Lung (tissue), 16 donors: ENCODE measurements around the gene IDH2. TPM values are rescaled to one million over a fixed set of nuclear protein-coding genes. Genes with fewer than 3 reads are reported as not detected.
A peak's percentile ranks its signal among the peaks of the same experiment; 100 is the strongest.
"Not testable (repeated sequence)": the region's sequence is repeated elsewhere in the genome, so short reads cannot be mapped to it uniquely, and the experiment has no call there.

Experiments
- ATAC-seq: fragments of 200-7000 bp; cut with Tn5 transposase; one replicate; pipeline ENCODE4 v1.9.1; 2020; ENCODE audit warnings: moderate number of reproducible peaks; ENCODE audit not compliant: insufficient read depth, low FRiP score
- DNase-seq, 3 donors: peaks; one replicate each; pipeline ENCODE4 v3.0.0-alpha.2; 2013 to 2017
- H3K27ac ChIP-seq, 2 donors: one replicate each; pipeline ENCODE4 v1.5.1; 2013; ENCODE audit warnings: mild to moderate bottlenecking in 2 of 2, moderate library complexity in 2 of 2, control low read depth in 1 of 2, inconsistent platforms in 1 of 2, low read depth in 1 of 2, low read length in 1 of 2
- H3K27me3 ChIP-seq, 3 donors: one replicate each; pipeline ENCODE4 v1.5.1; 2013; ENCODE audit warnings: low read length in 2 of 3; ENCODE audit not compliant: control insufficient read depth in 3 of 3, insufficient read depth in 3 of 3
- H3K36me3 ChIP-seq, 4 donors: one replicate each; pipeline ENCODE4 v1.5.1; 2013; ENCODE audit warnings: low read length in 4 of 4, mild to moderate bottlenecking in 1 of 4, moderate library complexity in 1 of 4; ENCODE audit not compliant: control insufficient read depth in 4 of 4, insufficient read depth in 4 of 4
- H3K4me1 ChIP-seq, 5 donors: one replicate each; pipeline ENCODE4 v1.5.1; 2013; ENCODE audit warnings: low read length in 5 of 5, mild to moderate bottlenecking in 2 of 5, moderate library complexity in 1 of 5; ENCODE audit not compliant: control insufficient read depth in 5 of 5, insufficient read depth in 5 of 5
- H3K4me3 ChIP-seq: one replicate; pipeline ENCODE4 v1.5.1; 2013; ENCODE audit warnings: mild to moderate bottlenecking, control low read depth, moderate library complexity
- H3K9ac ChIP-seq, 2 donors: one replicate each; pipeline ENCODE4 v1.5.1; 2013; ENCODE audit warnings: low read length in 2 of 2, control low read depth in 1 of 2; ENCODE audit not compliant: insufficient read depth in 1 of 2
- H3K9me3 ChIP-seq, 4 donors: one replicate each; pipeline ENCODE4 v1.5.1; 2013; ENCODE audit warnings: low read length in 3 of 4, mild to moderate bottlenecking in 1 of 4, moderate library complexity in 1 of 4; ENCODE audit not compliant: control insufficient read depth in 4 of 4, insufficient read depth in 3 of 4
- WGBS, 2 donors: extraction: QIAGEN DNeasy Blood & Tissue Kit; methylation state at CpG; one replicate each; pipeline ENCODE4 v1.1.7; 2013; 5-methylcytosine and 5-hydroxymethylcytosine counted together
- long read RNA-seq, 5 donors: transcript quantifications; one replicate each; lab custom pipeline, GENCODE V29; 2026
- polyA plus RNA-seq, 2 donors: library from polyadenylated mRNA; stranded (reverse); fragments of 200-250 nt; gene quantifications; one replicate each; pipeline ENCODE4 v1.2.1, GENCODE V29; 2013
- total RNA-seq, 2 donors: library from RNA; depleted of rRNA in 1 of 2; stranded (reverse); fragments of >200 nt in 1 of 2; gene quantifications; one replicate each; pipeline ENCODE4 v1.2.1, GENCODE V29; 2014 to 2021
- TF ChIP-seq, protein P1 (sequence below): IDR thresholded peaks from 2 replicates; pipeline ENCODE4 v1.5.1; 2012; ENCODE audit warnings: mild to moderate bottlenecking; ENCODE audit errors: control extremely low read depth, extremely low read depth
- donor health status: control.
- donor health status: control.
- donor health status: Bipolar disorder and iron deficiency.
- donor health status: healthy.
- donor health status: DM: yes; HTN: yes; CAD: no.

Gene IDH2
- total RNA-seq = 10 to 100 TPM; 70.8 to 85.8 TPM
- polyA plus RNA-seq = 10 to 100 TPM; 52.0 to 73.8 TPM
- long read RNA-seq, donor 1, transcript IDH2-201 (11 exons, 2,694 nt) = major isoform, 36 of 43 reads
- long read RNA-seq, donor 1, partial matches to known transcripts = 5 of 43 reads
- long read RNA-seq, donor 1, other reads (novel, unspliced or antisense) = 0 of 43 reads
- long read RNA-seq, donor 2, transcript IDH2-201 (11 exons, 2,694 nt) = major isoform, 10 of 15 reads
- long read RNA-seq, donor 2, partial matches to known transcripts = 5 of 15 reads
- long read RNA-seq, donor 2, other reads (novel, unspliced or antisense) = 0 of 15 reads
- long read RNA-seq, donor 3, transcript IDH2-201 (11 exons, 2,694 nt) = major isoform, 23 of 32 reads
- long read RNA-seq, donor 3, partial matches to known transcripts = 8 of 32 reads
- long read RNA-seq, donor 3, other reads (novel, unspliced or antisense) = 0 of 32 reads
- long read RNA-seq, donor 4, transcript IDH2-201 (11 exons, 2,694 nt) = major isoform, 10 of 10 reads
- long read RNA-seq, donor 4, partial matches to known transcripts = 0 of 10 reads
- long read RNA-seq, donor 4, other reads (novel, unspliced or antisense) = 0 of 10 reads
- long read RNA-seq, donor 5, transcript IDH2-201 (11 exons, 2,694 nt) = major isoform, 43 of 61 reads
- long read RNA-seq, donor 5, partial matches to known transcripts = 15 of 61 reads
- long read RNA-seq, donor 5, other reads (novel, unspliced or antisense) = 0 of 61 reads

DNA sequence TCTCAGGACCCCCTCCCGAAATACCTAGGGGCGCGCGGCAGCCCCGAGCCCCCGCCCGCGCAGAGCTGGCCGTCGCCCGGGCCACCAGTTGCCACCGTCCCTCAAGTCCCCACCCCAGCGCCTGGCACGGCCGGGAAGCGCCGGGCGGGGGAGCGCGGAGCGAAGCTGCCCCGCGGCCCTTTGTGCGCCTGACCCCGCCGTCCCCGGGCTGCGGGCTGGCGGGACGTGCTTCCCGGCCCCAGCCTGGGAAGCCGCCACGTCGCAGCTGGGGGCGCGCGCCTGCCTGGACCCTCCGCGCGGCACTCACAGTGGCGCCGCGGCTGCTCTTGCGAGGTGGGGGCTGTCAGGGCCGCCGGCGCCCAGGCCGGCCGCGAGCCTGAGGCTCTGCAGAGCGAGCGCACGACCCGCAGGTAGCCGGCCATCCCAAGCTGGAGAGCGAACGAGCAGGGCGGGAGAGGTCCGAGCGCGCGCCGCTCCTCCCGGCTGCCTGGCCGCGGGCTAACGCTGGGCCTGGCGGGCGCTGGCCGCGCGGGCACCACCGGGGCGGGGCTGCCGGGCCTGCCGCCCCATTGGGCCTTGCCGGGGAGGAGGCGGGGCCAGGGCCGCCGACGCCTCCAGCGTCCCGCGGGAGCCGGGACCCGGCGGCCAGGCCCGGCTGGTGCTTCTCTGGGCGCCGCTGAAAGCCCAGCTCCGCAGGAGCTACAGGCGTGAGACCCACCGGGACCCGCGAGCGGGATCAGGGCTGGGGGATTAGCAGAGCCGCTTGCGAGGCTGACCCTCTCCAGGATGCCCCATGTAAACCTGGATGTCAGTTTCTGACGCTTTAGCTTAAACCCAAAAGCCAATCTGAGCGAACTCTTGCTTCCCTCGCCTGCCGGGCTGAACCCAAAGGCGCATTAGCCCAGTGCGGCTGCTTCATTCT, at the start of gene IDH2:
TSS of gene IDH2 (minus strand) at position 500 of the 922 bp plus-strand sequence. CDS start at position 422, 78 bp downstream.
- peak within 1 kb of the TSS; percentile 95 to 97 for H3K27ac ChIP-seq
- TF ChIP-seq, protein P1, sequence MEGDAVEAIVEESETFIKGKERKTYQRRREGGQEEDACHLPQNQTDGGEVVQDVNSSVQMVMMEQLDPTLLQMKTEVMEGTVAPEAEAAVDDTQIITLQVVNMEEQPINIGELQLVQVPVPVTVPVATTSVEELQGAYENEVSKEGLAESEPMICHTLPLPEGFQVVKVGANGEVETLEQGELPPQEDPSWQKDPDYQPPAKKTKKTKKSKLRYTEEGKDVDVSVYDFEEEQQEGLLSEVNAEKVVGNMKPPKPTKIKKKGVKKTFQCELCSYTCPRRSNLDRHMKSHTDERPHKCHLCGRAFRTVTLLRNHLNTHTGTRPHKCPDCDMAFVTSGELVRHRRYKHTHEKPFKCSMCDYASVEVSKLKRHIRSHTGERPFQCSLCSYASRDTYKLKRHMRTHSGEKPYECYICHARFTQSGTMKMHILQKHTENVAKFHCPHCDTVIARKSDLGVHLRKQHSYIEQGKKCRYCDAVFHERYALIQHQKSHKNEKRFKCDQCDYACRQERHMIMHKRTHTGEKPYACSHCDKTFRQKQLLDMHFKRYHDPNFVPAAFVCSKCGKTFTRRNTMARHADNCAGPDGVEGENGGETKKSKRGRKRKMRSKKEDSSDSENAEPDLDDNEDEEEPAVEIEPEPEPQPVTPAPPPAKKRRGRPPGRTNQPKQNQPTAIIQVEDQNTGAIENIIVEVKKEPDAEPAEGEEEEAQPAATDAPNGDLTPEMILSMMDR = no peak
- H3K27me3 ChIP-seq = no peaks in the 10 kb centered on the region
- DNase-seq = peak; percentile 88 to 93 (median 88)
- H3K36me3 ChIP-seq = no peaks in the 10 kb centered on the region
- peak within 1 kb of the TSS; percentile 78 to 83 for H3K9ac ChIP-seq
- H3K9me3 ChIP-seq = no peaks in the 10 kb centered on the region
- peak within 1 kb of the TSS; percentile 84 for H3K4me3 ChIP-seq
- 0 to 1% methylated on average over 70 to 104 of the region's 104 CpGs for WGBS, 2 donors
- ATAC-seq = peak; percentile 91
- H3K4me1 ChIP-seq = peaks cover 11 to 40% (median 26%) of the 10 kb centered on the region in 5 donors

DNA sequence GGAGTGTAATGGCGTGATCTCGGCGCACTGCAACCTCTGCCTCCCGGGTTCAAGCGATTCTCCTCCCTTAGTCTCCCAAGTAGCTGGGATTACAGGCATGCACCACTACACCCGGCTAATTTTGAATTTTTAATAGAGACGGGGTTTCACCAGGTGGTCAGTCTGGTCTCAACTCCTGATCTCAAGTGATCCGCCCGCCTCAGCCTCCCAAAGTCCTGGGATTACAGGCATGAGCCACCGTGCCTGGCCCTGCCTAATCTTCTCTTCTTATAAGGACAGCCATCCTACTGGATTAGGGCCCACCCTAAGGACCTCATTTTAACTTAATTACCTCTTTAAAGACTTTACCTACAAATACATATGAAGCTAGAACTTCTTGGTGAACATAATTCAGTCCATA, 48.3 kb upstream of the IDH2 start:
- ATAC-seq, H3K27ac ChIP-seq, H3K9me3 ChIP-seq, H3K9ac ChIP-seq, H3K4me3 ChIP-seq, H3K36me3 ChIP-seq, DNase-seq, H3K27me3 ChIP-seq: not testable (repeated sequence)
- WGBS, 2 donors = 95 to 99% methylated on average over 10 of the region's 10 CpGs
- peaks cover 0 to 13% (median 6%) of the 10 kb centered on the region in 5 donors for H3K4me1 ChIP-seq

DNA sequence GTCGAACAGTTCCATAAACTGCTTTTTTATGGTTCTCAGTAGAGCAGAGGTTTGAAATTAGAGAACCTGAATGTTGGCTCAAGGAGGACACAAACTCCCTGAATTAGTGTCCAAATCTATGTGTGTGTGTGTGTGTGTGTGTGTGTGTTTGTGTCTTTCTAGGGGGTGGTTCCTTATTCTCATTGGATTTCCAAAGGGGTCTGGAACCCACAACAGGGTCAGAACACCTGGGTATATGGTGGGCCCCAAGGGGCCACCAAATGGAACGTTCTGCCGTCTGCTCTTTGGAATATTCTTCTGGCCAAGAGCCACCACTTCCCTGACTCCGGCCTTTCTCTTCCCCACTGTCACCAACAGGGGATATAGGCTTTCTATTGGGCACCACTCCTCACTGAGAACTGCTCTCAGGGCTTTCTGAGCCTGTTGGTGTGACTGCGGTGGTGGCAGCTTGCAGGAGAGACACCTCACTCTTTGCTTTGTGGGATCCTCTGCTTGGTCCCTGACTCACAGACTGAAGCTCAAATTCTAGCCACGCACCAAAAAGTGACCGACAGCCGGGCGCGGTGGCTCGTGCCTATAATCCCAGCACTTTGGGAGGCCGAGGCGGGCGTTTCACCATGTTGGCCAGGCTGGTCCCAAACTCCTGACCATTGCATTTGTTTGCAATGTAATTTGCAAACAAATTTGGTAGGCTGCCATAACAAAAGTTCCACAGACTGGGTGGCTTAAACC, 47.5 kb upstream of the IDH2 start:
- Histone ChIP-seq H3K27me3 (no peaks in the 10 kb centered on the region), H3K27ac (no peak overlapping the region), H3K4me3 (no peak overlapping the region), H3K9ac (no peak overlapping the region), H3K4me1 (peaks cover 0 to 14% (median 3%) of the 10 kb centered on the region in 5 donors), H3K9me3 (no peaks in the 10 kb centered on the region), H3K36me3 (no peaks in the 10 kb centered on the region)
- DNase-seq (no peak), ATAC-seq (no peak)
- WGBS, 2 donors = 84 to 87% methylated on average over 14 of the region's 14 CpGs
- TF ChIP-seq, protein P1 = no peak

DNA sequence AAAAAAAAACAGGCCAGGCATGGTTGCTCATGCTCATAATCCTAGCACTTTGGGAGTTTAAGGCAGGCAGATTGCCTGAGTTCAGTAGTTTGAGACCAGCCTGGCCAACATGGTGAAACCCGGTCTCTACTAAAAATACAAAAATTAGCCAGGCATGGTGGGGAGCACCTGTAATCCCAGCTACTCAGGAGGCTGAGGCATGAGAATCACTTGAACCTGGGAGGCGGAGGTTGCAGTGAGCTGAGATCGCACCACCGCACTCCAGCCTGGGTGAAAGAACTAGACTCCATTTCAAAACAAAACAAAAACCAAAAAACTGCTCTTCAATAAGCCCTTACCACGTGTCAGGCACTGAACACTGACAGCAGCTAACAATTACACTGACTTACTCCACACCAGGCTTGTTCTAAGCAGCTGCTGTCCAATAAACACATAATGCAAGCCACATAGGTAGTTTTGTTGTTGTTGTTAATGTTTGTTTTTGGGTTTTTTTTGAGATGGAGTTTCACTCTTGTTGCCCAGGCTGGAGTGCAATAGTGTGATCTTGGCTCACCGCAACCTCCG, 44.0 kb upstream of the IDH2 start:
- 94 to 96% methylated on average over 7 of the region's 7 CpGs for WGBS, 2 donors
- peaks cover 0 to 16% (median 5%) of the 10 kb centered on the region in 5 donors for H3K4me1 ChIP-seq
- not testable (repeated sequence) for H3K27ac ChIP-seq, H3K27me3 ChIP-seq, H3K9ac ChIP-seq, DNase-seq, H3K36me3 ChIP-seq, ATAC-seq, H3K9me3 ChIP-seq, H3K4me3 ChIP-seq
